H1 (cell line): ENCODE results near the gene MRAP. TPM values are rescaled to one million over a fixed set of nuclear protein-coding genes. Genes with fewer than 3 reads are reported as not detected.
A peak's percentile ranks its signal among the peaks of the same experiment; 100 is the strongest.

Experiments used
- CTCF ChIA-PET: fragments of 300-600 bp; sonication (Branson Sonifier 250); formaldehyde crosslinking; loops from one replicate; lab custom pipeline; 2021; ENCODE audit not compliant: partially characterized antibody; lab: Charles Lee
- POLR2A ChIA-PET: fragments of 300-600 bp; sonication (Branson Sonifier 250); formaldehyde crosslinking; loops from one replicate; lab custom pipeline; 2021; ENCODE audit warnings: inconsistent platforms; ENCODE audit not compliant: partially characterized antibody; lab: Charles Lee
- DNase-seq, 2 experiments: peaks; one replicate each; pipeline versions ENCODE4 v3.0.0 to v3.0.0-alpha.2; 2010 to 2022; ENCODE audit warnings: low spot score in 2 of 2, low read depth in 1 of 2, mixed read lengths in 1 of 2
- FAIRE-seq: peaks from 2 replicates; lab custom pipeline; 2011; peaks lifted over from hg19 to GRCh38; lab: Jason Lieb, UNC
- H2AFZ ChIP-seq: 2 replicates; pipeline ENCODE4 v1.8.1; 2012; ENCODE audit warnings: low read length, inconsistent platforms
- H2AK5ac ChIP-seq: 2 replicates; pipeline ENCODE4 v1.6.1; 2013; ENCODE audit warnings: low read depth, low read length
- H2BK120ac ChIP-seq: replicated peaks from 2 replicates; pipeline ENCODE3; 2013; ENCODE audit warnings: low read depth, low read length, inconsistent platforms
- H2BK12ac ChIP-seq: 2 replicates; pipeline ENCODE4 v1.6.1; 2013; ENCODE audit warnings: low read depth, low read length
- H2BK15ac ChIP-seq: 2 replicates; pipeline ENCODE4 v1.6.1; 2013; ENCODE audit warnings: low read length
- H2BK20ac ChIP-seq: 2 replicates; pipeline ENCODE4 v1.6.1; 2013; ENCODE audit warnings: low read length
- H2BK5ac ChIP-seq: 2 replicates; pipeline ENCODE4 v1.6.1; 2013; ENCODE audit warnings: low read depth, low read length
- H3K14ac ChIP-seq: 2 replicates; pipeline ENCODE4 v1.6.1; 2013; ENCODE audit warnings: inconsistent platforms; ENCODE audit not compliant: insufficient read length
- H3K18ac ChIP-seq: 2 replicates; pipeline ENCODE4 v1.6.1; 2013; ENCODE audit warnings: low read length; ENCODE audit errors: extremely low read depth
- H3K23ac ChIP-seq: 2 replicates; pipeline ENCODE4 v1.6.1; 2013; ENCODE audit warnings: inconsistent platforms; ENCODE audit not compliant: insufficient read length
- H3K23me2 ChIP-seq: 2 replicates; pipeline ENCODE4 v1.6.1; 2013; ENCODE audit warnings: low read depth, low read length
- H3K27ac ChIP-seq: 2 replicates; pipeline ENCODE4 v1.6.1; 2011; ENCODE audit warnings: low read depth, low read length, inconsistent platforms
- H3K27me3 ChIP-seq, 4 experiments: replicated peaks in 1 of 4; 1 replicate in 1 of 4; 2 replicates in 3 of 4; pipeline versions ENCODE4 v1.6.1 to v1.8.1; 2011 to 2013; ENCODE audit warnings: low read length in 3 of 4, mild to moderate bottlenecking in 3 of 4, inconsistent platforms in 2 of 4, mixed read lengths in 2 of 4, moderate library complexity in 1 of 4; ENCODE audit not compliant: control insufficient read depth in 3 of 4, insufficient read depth in 3 of 4; ENCODE audit errors: extremely low read depth in 1 of 4
- H3K36me3 ChIP-seq, 4 experiments: 2 replicates each; pipeline versions ENCODE4 v1.6.1 to v1.8.1; 2011 to 2013; ENCODE audit warnings: mild to moderate bottlenecking in 4 of 4, low read length in 3 of 4, moderate library complexity in 2 of 4, control low read depth in 1 of 4, inconsistent platforms in 1 of 4; ENCODE audit not compliant: insufficient read depth in 4 of 4, control insufficient read depth in 2 of 4
- H3K4ac ChIP-seq: replicated peaks from 2 replicates; pipeline ENCODE3; 2013; ENCODE audit warnings: low read length, low read depth, mixed read lengths, inconsistent platforms; ENCODE audit not compliant: insufficient read length
- H3K4me1 ChIP-seq, 4 experiments: replicated peaks in 1 of 4; 1 replicate in 1 of 4; 2 replicates in 3 of 4; pipeline versions ENCODE4 v1.6.1 to v1.8.1; 2011 to 2013; ENCODE audit warnings: low read length in 3 of 4, inconsistent platforms in 2 of 4, mixed read lengths in 1 of 4; ENCODE audit not compliant: insufficient read depth in 4 of 4, control insufficient read depth in 3 of 4
- H3K4me2 ChIP-seq, 2 experiments: 2 replicates each; pipeline versions ENCODE4 v1.6.1 to v1.8.1; 2011 to 2013; ENCODE audit warnings: low read depth in 2 of 2, low read length in 2 of 2, control low read depth in 1 of 2, inconsistent platforms in 1 of 2, mild to moderate bottlenecking in 1 of 2; ENCODE audit not compliant: insufficient read depth in 1 of 2
- H3K4me3 ChIP-seq, 4 experiments: fragments of 200-600, 300-600 bp in 1 of 4; sonication (generic), shearing (Covaris generic), sonication (Bioruptor Twin) in 1 of 4; 2 replicates each; pipeline versions ENCODE4 v1.5.1 to v1.8.1; 2011 to 2016; ENCODE audit warnings: low read length in 4 of 4, low read depth in 3 of 4, control low read depth in 2 of 4, inconsistent platforms in 2 of 4, mild to moderate bottlenecking in 2 of 4, mixed read lengths in 1 of 4, moderate library complexity in 1 of 4; ENCODE audit not compliant: insufficient read depth in 2 of 4; ENCODE audit errors: extremely low read depth in 1 of 4
- H3K56ac ChIP-seq: replicated peaks from 2 replicates; pipeline ENCODE3; 2013; ENCODE audit warnings: low read depth, mild to moderate bottlenecking, mixed read lengths, low read length, inconsistent platforms; ENCODE audit not compliant: insufficient read length
- H3K79me1 ChIP-seq: 2 replicates; pipeline ENCODE4 v1.6.1; 2013; ENCODE audit warnings: low read depth, low read length, control low read depth
- H3K79me2 ChIP-seq, 2 experiments: 2 replicates each; pipeline versions ENCODE4 v1.6.1 to v1.8.1; 2012 to 2013; ENCODE audit warnings: low read length in 2 of 2, mild to moderate bottlenecking in 2 of 2, inconsistent platforms in 1 of 2; ENCODE audit not compliant: insufficient read depth in 2 of 2, control insufficient read depth in 1 of 2
- H3K9ac ChIP-seq, 4 experiments: replicated peaks in 1 of 4; 1 replicate in 1 of 4; 2 replicates in 3 of 4; pipeline versions ENCODE4 v1.6.1 to v1.8.1; 2011 to 2013; ENCODE audit warnings: low read depth in 3 of 4, low read length in 3 of 4, control low read depth in 2 of 4, mild to moderate bottlenecking in 2 of 4, moderate library complexity in 2 of 4, inconsistent platforms in 1 of 4; ENCODE audit errors: extremely low read depth in 1 of 4
- H3K9me3 ChIP-seq, 2 experiments: 2 replicates each; pipeline versions ENCODE4 v1.6.1 to v1.8.1; 2012 to 2013; ENCODE audit warnings: mild to moderate bottlenecking in 2 of 2, moderate library complexity in 2 of 2, control low read depth in 1 of 2, inconsistent platforms in 1 of 2, low read depth in 1 of 2, low read length in 1 of 2, mixed read lengths in 1 of 2; ENCODE audit not compliant: insufficient read depth in 2 of 2
- H4K20me1 ChIP-seq, 2 experiments: replicated peaks in 1 of 2; 2 replicates each; pipeline versions ENCODE3 to v1.8.1; 2011 to 2013; ENCODE audit warnings: inconsistent platforms in 2 of 2, low read length in 2 of 2, mild to moderate bottlenecking in 1 of 2; ENCODE audit not compliant: insufficient read depth in 2 of 2, control insufficient read depth in 1 of 2
- H4K5ac ChIP-seq: 2 replicates; pipeline ENCODE4 v1.6.1; 2013; ENCODE audit warnings: low read length, low read depth, mixed read lengths, inconsistent platforms; ENCODE audit not compliant: insufficient read length
- H4K8ac ChIP-seq: 2 replicates; pipeline ENCODE4 v1.8.0; 2013; ENCODE audit warnings: mild to moderate bottlenecking, moderate library complexity, low read length, inconsistent platforms; ENCODE audit not compliant: insufficient read depth; ENCODE audit errors: extremely low read depth
- H4K91ac ChIP-seq: replicated peaks from 2 replicates; pipeline ENCODE3; 2013; ENCODE audit warnings: low read length, mixed read lengths, inconsistent platforms; ENCODE audit not compliant: insufficient read length
- BCL11A ChIP-seq, 2 experiments: IDR thresholded peaks; one replicate each; pipeline ENCODE4 v1.6.1; 2011; ENCODE audit warnings: low read depth in 2 of 2, low read length in 2 of 2, mild to moderate bottlenecking in 2 of 2
- E2F6 ChIP-seq: IDR thresholded peaks from 2 replicates; pipeline ENCODE4 v1.6.1; 2012; ENCODE audit warnings: inconsistent platforms
- JUN ChIP-seq: IDR thresholded peaks from 2 replicates; pipeline ENCODE4 v1.6.1; 2011; ENCODE audit warnings: low read depth, mild to moderate bottlenecking, improper control_type of control experiment, low read length
- PHF8 ChIP-seq: fragments of 200-600 bp; sonication (generic); conservative IDR thresholded peaks from 2 replicates; pipeline ENCODE4 v1.7.1; 2012; ENCODE audit warnings: low read depth, mild to moderate bottlenecking, inconsistent platforms, low read length, moderate library complexity
- SRF ChIP-seq: IDR thresholded peaks from 2 replicates; pipeline ENCODE4 v1.6.1; 2011; ENCODE audit warnings: mild to moderate bottlenecking, low read depth, low read length, moderate library complexity
- WGBS, 2 experiments: shearing (Covaris generic) in 1 of 2; methylation state at CpG; one replicate each; pipeline versions ENCODE4 v1.1.6 to v1.1.7; 2013 to 2015; ENCODE audit warnings: low lambda C conversion rate in 2 of 2, mixed read lengths in 2 of 2, inconsistent platforms in 1 of 2, low coverage in 1 of 2, missing lambda C conversion rate in 1 of 2; ENCODE audit not compliant: insufficient replicate concordance in 2 of 2, insufficient coverage in 1 of 2, insufficient read length in 1 of 2; ENCODE audit errors: extremely low coverage in 1 of 2, missing lambda C conversion rate in 1 of 2; 5-methylcytosine and 5-hydroxymethylcytosine counted together
- polyA plus RNA-seq, 7 experiments: library from polyadenylated mRNA; depleted of rRNA in 3 of 7; stranded (reverse) in 5 of 7; unstranded in 2 of 7; fragments of >200 nt in 5 of 7; fragments of 200-250 nt in 2 of 7; gene quantifications; 1 replicate in 5 of 7; 2 replicates in 1 of 7; 4 replicates in 1 of 7; pipeline versions ENCODE4 v1.2.1 to v1.2.3, GENCODE V29; 2011 to 2013; ENCODE audit warnings: missing spikeins in 2 of 7, mixed read lengths in 2 of 7
- total RNA-seq: library from RNA; stranded (reverse); fragmentation: NEBNext Ultra II Directional; extraction: Animal tissue kit (Norgen Biotek cat#: 25700); gene quantifications from 2 replicates; pipeline ENCODE4 v1.2.1, GENCODE V29; 2021

Gene MRAP
- total and polyA plus RNA-seq, 2 of the 8 experiments (the other 6 are each of a cell fraction or from before 2014, with no cell fraction given), result not detected

- no peak overlapping the region for H3K23ac ChIP-seq
- WGBS, 2 experiments, result 86% methylated on average over 6 of the region's 6 CpGs; no CpG with 5 or more reads in 1 of the 2 experiments
- no peaks in the 10 kb centered on the region for H3K4me1 ChIP-seq
- H2BK12ac ChIP-seq, result no peak overlapping the region
- H2BK20ac ChIP-seq, result no peak overlapping the region
- no peak overlapping the region for H4K8ac ChIP-seq
- TF ChIP-seq PHF8, result no peak
- TF ChIP-seq SRF, result no peak
- no peak for TF ChIP-seq JUN
- no peak for TF ChIP-seq BCL11A (IDR thresholded peaks at IDR 0.05; ENCODE audit: low read depth in 2 of 2, low read length in 2 of 2)
- no peak for TF ChIP-seq E2F6
- no peak overlapping the region for H3K4me2 ChIP-seq
- H3K27me3 ChIP-seq, result no peaks in the 10 kb centered on the region
- H3K18ac ChIP-seq, result no peak overlapping the region
- no peak overlapping the region for H2AK5ac ChIP-seq
- H4K20me1 ChIP-seq, result peaks cover 0 to 10% of the 10 kb centered on the region in 2 experiments
- H3K14ac ChIP-seq, result no peak overlapping the region
- POLR2A ChIA-PET, result no interaction called here
- H3K56ac ChIP-seq, result no peak overlapping the region
- no peaks in the 10 kb centered on the region for H3K23me2 ChIP-seq
- H2BK120ac ChIP-seq, result no peak overlapping the region
- FAIRE-seq (no peak), DNase-seq (peak in 1 of 2 experiments; percentile 38)
- no peak overlapping the region for H4K5ac ChIP-seq
- no peaks in the 10 kb centered on the region for H3K9me3 ChIP-seq
- H2BK5ac ChIP-seq, result no peak overlapping the region
- H3K79me1 ChIP-seq, result peaks cover 5% of the 10 kb centered on the region; the same call in 1 of the 2 replicates
- CTCF ChIA-PET, result interaction anchor here (1.8 kb wide), 1 partner anchor 10 kb away, joined by 6 read pairs; no protein-coding TSS in a partner anchor
- H3K9ac ChIP-seq, result no peak overlapping the region
- no peak overlapping the region for H4K91ac ChIP-seq
- no peak overlapping the region for H2BK15ac ChIP-seq
- H3K4ac ChIP-seq, result no peak overlapping the region
- H2AFZ ChIP-seq, result no peak overlapping the region
- H3K36me3 ChIP-seq, result peaks cover 13 to 35% (median 29%) of the 10 kb centered on the region in 4 experiments; a peak in 6 of 8 replicates
- no peak overlapping the region for H3K27ac ChIP-seq
- no peak overlapping the region for H3K4me3 ChIP-seq
- H3K79me2 ChIP-seq, result no peaks in the 10 kb centered on the region
Observed at GRCh38 chr21:32312976-32313375, 14.3 kb downstream of the MRAP start.
